Colon (tissue), 2 donors: ENCODE data around the gene TNS3.
"Not testable (repeated sequence)": the region's sequence is repeated elsewhere in the genome, so short reads cannot be mapped to it uniquely, and the experiment has no call there.

Experiments
- FAIRE-seq: peaks from 2 replicates; lab custom pipeline; 2012; peaks lifted over from hg19 to GRCh38; lab: Jason Lieb, UNC
- donor health status: control.
- donor health status: control.

Gene TNS3

DNA sequence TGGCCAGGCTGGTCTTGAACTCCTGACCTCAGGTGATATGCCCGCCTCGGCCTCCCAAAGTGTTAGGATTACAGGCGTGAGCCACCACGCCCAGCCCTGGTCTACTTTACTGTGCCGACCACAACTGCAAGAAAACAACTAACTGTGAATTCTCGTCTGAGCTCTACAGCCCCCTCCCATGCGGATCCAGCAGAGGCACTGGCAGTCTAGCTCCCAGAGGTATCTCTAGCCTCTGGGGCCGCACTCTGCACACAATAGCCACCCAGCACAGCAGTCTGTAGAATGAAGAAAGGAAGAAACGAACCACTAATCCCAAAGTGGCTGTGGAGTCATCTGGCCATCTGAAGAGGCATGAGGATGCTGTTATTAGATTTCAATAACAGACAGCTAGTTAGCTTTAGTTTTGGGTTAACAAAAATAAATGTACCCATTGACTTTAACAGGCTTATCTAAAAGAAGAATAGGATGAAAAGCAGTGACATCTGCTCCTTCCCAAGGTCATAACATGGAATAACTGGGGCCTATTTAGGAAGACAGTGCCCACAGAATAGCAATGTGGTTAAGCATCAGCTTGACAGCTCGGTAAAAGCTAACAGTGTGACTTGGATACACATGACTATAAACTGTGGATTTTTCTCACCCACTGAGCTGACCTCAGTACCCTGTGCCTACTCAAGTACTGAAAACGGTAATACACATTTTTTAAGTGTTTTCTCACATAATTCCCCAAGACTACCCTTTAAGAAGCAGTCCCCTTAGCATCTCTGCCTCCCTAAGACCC is 131.9 kb downstream of the TNS3 start:
- FAIRE-seq = no peak

DNA sequence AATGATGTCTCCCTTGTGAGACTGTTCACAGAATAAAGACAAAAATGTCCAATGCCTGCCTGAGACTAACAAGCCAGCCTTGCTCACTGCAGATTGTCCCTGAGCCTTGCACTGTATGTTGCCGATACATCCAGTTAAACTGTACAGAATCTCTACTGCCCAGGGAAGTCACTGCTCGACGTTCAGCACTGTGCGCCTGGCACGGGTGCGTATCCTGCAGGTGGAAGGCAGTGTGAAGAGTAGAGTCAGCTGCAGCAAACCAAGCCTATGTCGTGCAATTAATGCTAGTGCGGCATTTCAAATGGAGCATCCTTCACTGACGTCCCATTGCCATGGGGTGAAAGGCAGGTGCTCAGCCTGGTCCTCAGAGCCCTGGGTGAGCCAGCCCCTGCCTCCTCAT is 132.9 kb downstream of the TNS3 start:
- FAIRE-seq = no peak

DNA sequence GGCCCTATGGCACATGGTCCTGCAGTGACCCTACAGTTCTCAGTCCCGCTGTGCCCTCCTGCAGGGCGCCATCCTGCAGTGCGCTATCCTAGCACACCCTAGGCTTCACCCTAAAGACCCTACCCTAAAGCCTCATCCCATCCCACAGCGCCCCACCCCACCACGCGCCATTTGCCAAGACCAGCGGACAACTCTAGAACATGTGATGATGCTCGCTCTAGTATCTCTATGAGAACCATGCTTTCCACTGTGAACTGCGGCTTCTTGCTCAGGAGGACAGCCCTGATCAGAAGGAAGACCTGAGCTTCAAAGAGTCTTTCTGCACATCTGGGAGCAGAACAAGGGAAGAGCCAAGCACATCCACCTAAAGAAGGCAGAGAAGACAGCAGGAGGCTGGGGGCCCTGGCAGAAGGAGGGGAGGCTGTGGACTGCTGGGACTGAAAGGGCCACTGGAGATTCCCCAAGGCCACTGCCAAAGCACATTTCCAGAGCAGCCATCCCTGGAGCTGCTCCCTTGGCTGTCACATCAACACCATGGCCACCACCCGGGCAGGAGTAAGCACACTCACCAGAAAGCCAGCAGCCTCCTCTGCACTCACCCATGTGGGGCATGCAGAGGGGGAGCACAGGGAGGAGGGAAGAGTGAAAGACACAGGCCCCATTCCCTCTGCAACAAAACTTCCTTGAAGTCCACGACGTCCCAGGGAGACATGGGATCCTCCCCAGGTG is 134.1 kb downstream of the TNS3 start:
- no peak for FAIRE-seq

- no peak for FAIRE-seq
Observed at GRCh38 chr7:47446871-47447466, 134.9 kb downstream of the TNS3 start.

DNA sequence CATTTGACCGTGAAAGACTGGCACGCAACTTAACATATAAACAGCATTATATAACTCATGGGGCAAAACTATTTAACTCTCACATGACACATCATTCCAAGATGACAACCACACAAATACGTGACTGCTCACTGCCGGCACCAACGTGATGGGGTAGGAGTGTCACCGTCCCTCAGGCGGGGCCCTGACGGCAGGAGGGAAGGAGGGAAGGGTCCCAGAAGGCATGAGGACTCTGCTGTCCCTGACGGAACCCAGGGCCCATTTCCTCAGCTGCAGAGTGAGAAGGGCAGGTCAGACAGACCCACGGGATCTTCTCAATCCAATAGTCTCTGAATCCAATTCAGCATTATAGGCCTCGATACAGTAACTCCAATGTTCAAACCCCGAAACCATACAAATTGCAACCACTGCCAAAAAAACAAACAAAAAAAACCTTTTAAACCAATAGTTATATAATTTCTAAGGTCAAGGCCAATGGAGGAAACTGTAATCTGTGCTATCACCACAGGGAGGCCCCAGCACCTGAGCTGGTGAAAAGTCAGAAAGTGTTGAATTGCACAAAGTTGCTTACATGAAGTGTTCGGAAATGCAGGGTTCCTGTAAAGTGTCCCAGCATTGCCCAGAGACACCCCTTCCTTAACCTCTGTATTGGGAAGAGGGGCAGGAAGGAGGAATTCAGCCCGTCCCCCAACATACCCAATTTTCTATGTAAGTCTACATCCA is 137.4 kb downstream of the TNS3 start:
- no peak for FAIRE-seq

GRCh38 chr7:47443049-47443448 is 138.9 kb downstream of the TNS3 start:
- no peak for FAIRE-seq

DNA sequence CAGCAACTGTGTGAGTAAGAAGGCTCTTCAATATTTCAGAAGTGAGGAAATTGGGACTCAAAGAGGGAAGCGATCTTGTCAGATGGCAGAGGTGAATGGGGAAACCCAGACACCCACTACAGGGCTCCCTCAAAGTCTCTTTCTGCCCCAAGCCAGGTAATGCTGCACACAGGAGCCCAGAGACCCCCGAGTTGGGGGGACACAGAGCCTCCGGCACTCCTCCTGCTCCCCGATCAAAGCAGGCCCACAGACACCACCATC is 139.4 kb downstream of the TNS3 start:
- FAIRE-seq = no peak

DNA sequence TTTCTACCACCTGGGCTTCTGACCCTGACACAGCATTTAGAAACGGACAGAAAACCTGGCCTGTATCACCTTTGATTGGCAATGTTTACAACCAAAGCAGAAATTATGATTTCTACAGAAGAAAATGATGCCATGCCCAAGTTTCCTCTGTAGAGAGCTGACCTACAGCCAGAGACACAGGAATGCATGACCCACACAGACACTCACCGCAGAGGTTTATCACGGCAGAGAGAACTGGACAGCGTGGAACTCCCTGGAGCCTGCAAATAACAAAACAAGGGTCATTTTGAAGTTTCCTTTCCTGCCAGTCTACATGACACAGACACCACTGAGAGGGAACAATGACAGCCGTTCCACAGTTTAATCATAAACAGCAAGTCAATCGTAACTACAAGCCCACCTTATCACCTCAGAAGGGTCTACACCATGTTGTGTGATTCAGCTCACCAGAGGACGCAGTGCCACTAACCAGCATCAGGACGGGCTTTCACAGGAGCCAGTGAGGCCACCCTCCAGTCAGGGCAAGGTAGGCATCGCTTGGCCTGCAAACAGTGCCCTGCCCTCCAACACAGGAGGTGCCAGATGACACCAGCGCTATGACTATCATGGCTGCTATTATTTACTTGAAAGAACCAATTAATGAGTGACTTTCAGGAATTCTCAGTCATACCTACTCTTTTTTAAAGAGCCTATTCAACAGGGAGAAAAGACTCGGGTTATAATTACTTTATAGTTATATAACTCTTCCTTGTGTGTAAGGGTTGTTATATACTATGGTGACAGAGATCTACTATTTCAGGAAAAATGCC is 139.9 kb downstream of the TNS3 start:
- FAIRE-seq = no peak

GRCh38 chr7:47441048-47441447 is 140.9 kb downstream of the TNS3 start:
- FAIRE-seq = not testable (repeated sequence)

DNA sequence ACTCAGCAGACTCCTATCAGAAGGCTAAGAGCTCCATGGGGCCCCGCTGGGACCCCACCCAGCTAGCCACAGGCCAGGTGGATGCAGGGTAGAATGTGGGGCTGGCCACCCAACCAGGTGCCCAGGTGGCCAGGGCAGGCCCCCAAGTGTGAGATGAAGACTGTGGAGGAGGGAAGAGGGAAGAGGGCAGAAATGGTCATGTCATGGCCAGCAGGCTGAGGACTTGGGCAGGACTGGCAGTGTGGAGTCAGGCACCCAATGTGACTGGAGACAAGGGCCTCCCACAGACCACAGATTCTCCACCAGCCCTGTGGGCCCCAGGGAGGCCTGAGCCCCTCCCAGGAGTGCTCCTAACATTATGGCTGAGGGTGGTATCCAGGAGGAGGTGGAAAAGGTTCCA is 141.6 kb downstream of the TNS3 start:
- no peak for FAIRE-seq

GRCh38 chr7:47439181-47439667 is 142.7 kb downstream of the TNS3 start:
- FAIRE-seq = no peak

DNA sequence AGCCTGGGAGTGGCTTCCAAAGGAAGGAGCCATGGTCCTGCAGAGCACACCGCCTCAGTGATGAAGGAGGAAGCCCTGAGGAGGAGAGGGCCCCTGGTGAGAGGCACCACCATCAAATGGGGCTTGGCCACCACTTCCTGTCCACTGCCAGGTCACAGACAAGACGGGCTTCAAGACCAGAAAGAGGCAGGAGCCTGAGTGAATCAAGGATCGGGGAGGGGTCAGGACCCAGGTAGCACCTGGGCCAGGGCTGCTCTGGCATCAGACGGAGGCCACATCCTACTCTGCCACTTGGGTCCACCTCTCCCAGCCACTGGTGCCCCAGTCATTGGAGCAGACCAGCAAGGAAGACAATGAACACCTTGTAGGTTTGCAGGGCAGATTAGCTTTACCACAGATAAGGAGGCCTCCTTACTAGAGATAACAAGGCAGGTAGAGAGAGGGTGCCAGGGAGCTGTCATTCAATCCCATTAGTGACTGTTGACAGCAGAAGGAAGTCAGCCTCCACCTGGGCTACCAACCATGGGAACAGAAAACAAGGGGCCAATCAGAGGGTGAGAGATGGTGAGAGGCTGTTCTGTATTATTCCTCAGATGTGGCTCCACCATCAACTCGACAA is 143.4 kb downstream of the TNS3 start:
- no peak for FAIRE-seq

DNA sequence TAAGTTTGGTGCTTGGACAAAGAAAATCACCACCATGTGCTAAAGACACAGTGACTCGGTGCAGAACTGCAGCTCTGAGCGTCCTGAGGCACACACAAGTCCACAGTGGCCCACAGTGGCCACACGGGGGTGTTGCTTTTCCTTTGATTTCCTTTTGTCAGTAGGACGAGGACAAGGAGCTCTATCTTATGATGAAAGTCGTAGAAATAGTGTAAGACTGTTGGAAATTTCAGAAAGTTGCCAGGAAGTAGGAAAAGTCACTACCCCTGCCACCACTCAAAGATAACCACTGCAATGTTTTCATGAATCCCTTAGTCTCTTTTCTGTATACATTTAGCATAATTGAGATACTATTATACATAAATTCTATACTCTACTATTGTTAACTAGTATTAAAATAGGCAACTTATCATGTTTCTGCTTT is 146.0 kb downstream of the TNS3 start:
- FAIRE-seq = no peak

GRCh38 chr7:47433564-47433895 is 148.4 kb downstream of the TNS3 start:
- no peak for FAIRE-seq

DNA sequence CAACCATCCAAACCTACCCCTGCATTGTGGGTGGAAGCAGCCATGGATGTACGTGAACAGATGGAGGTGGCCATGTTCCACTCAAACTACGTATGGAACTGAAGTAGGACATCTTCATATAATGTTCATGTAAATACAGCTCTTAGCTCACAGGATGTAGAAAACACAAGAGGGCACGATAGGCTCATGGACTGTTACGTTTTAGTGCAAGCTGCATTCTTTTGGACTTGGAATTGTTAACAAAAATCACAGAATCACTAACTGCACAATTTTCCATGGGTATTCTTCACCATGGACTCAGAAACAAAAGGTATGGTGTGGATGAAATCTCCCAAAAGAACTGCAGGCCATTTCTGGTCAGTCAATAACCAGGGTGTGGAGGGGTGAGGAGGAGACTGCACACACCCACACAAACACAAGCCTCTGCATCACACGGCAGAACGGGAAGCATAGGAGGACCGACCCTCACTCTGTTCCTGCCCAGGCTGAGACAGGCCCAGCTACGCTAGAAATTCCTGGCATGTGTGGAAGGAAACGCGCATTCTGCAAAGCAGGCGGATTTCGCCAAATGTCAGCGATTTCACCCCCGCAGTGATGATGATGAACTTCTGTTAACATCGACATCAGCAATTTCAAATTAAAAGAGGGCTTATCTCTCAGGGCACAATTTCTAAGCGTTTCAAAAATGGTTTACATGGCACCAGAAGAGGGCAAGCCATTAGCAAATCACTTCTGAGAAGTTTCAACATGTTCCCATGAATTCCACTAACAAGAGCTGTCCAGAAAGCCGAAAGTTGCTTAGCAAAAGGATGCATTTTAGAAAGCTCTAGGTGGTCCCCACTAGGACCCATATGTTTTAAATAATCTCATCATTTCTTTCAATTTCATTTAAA is 149.0 kb downstream of the TNS3 start:
- FAIRE-seq = no peak

DNA sequence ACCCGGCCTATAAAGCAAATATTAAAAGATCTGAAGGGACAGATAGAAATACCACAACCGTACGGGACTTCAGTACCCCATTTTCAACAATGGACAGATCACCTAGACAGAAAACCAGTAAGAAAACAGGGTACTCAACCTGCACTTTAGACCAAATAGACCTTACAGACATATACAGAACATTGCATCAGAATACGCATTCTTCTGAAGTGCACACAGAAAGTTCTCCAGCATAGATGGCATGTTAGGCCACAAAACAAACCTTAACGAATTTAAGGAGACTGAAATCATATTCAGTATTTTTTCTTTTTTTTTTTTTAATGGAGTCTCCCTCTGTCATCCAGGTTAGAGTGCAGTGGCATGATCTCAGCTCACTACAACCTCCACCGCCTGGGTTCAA is 151.5 kb downstream of the TNS3 start:
- no peak for FAIRE-seq

- no peak for FAIRE-seq
Observed at GRCh38 chr7:47428768-47429472, 153.0 kb downstream of the TNS3 start.

- no peak for FAIRE-seq
Observed at GRCh38 chr7:47428052-47428767, 153.7 kb downstream of the TNS3 start.

- no peak for FAIRE-seq
Observed at GRCh38 chr7:47427051-47427643, 154.8 kb downstream of the TNS3 start.
